Measurements from ENCODE around the gene PITPNC1.
"Not testable (repeated sequence)": the region's sequence is repeated elsewhere in the genome, so short reads cannot be mapped to it uniquely, and the experiment has no call there.

Gene PITPNC1

DNA sequence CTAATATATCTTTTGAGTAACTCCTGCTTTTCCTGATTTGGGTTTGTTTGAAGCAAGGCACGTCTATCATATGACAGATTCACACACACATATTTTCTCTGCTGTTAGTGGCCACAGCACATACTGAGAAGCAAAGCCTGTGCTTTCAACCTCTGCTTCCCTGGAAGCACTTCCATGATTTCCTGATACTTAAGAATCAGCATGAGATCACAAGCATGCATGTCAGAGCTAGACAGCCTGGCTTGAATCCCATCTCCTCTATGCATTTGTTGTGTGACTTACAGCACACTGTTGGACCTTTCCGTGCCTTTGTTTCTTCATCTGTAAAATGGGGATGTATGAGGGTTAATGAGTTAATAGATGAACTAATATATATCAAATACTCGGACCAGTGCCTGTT lies 189.6 kb downstream of the PITPNC1 start:
- FAIRE-seq (no peak), DNase-seq (ENCODE audit: insufficient read length, low spot score) (no peak)

DNA sequence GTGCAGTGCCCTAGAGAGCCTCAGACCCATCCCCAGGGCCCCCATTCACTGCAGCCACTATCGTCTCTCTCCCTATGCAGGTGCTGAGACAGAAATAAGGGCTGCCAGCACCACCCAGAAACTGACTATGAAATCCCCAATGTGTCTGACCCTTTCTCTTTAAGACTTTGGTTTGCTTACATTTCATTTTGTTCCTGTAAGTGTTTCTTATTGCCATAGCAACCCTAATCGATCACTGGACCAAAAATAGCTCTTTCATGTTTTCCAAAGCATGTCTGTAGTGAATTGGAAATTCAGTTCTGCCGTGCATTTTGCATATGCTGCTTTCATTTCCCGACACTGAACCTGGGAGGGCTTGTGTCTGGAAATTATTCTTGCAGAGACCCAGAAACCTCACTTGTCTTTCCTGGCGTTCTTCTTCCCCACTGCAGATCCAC lies 192.0 kb downstream of the PITPNC1 start:
- FAIRE-seq, result peak; percentile 49
- DNase-seq (ENCODE audit: insufficient read length, low spot score), result no peak

DNA sequence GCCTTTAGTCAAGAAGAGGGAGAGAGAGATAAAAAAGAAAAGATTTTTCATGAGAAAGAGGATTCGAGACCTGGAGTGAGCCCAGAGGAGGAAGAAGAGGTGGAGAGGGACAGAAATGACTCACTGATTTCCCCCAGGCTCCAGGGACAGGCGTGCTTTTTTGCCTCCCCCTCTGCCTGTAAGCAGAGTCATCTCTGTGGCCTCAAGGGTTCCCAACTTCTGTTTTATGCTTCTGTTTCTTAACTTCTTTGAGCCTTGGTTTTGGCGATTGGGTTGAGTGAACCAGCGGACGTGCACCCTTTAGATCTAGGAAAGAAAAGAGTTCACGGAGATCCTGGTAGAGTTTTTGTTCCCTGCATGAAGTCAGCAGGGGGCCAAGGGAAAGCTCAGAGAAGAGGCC lies 192.8 kb downstream of the PITPNC1 start:
- no peak for DNase-seq (ENCODE audit: insufficient read length, low spot score)
- FAIRE-seq, result peak; percentile 83

DNA sequence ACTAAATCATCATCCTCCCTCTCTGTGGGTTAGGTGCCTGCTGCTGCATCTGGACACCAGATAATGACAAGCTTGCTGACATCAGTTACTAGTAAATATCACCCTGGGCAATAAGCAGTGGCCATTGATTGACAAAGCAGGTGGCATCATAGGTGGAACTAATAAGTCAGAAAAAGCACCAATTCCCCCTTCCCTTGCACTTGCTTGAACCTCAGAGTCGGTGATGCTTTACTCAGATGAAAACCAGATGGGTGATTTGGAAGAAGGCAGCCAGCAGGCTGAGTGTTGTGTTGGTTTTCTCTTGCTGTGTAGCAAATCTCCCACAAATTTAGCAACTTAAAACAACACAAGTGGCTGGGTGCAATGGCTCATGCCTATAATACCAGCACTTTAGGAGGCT lies 193.7 kb downstream of the PITPNC1 start:
- no peak for DNase-seq (ENCODE audit: insufficient read length, low spot score)
- no peak for FAIRE-seq

DNA sequence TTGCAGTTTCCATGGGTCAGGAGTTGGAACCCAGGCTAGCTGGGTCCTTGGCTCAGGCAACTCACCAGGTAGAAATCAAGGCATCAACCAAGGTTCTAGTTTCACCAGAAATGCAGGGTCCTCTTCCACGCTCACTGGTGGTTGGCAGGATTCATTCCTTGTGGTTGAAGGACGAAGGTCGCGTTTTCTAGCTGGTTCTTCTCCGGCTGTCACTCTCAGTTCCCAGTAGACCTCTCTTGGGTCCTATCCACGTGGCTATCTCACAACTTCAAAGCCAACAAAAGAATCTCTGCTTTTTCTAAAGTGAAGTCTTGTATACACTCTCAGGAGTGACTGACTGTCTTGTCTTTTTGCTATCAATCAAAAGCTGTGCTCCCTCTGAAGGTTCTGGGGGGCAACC lies 194.4 kb downstream of the PITPNC1 start:
- FAIRE-seq (peak; percentile 91), DNase-seq (ENCODE audit: insufficient read length, low spot score) (no peak)

DNA sequence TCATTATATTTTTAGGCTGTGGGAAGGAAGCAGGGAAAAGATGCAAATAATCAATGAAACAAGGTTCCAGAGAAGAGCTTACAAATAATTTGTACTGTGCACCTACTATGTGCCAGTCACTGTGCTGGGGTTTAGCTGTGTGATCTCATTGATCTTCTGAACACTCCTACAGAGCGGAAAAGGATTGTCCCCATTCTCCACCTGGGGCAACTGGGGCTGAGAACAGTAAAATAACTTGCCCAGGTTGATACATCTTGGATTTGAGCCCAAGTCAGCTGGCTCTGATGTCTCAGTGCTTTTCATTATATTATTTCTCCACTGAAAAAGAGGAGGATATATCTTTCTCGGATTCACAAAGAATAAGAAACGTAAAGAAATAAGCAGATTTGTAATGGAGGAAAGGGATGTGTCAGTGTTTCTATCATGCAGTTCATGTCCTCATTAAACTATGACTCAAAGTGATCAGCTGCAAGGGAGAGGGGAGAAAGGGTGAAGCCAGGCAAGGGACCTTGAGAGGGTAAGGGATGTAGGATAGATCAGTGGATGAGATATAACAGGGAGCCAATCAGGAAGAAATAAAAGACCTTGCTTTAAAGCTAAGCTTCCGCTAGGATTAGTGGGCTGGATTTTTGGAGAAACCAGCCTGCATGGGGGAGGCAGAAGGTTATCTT lies 197.0 kb downstream of the PITPNC1 start:
- DNase-seq (ENCODE audit: insufficient read length, low spot score), result no peak
- no peak for FAIRE-seq

DNA sequence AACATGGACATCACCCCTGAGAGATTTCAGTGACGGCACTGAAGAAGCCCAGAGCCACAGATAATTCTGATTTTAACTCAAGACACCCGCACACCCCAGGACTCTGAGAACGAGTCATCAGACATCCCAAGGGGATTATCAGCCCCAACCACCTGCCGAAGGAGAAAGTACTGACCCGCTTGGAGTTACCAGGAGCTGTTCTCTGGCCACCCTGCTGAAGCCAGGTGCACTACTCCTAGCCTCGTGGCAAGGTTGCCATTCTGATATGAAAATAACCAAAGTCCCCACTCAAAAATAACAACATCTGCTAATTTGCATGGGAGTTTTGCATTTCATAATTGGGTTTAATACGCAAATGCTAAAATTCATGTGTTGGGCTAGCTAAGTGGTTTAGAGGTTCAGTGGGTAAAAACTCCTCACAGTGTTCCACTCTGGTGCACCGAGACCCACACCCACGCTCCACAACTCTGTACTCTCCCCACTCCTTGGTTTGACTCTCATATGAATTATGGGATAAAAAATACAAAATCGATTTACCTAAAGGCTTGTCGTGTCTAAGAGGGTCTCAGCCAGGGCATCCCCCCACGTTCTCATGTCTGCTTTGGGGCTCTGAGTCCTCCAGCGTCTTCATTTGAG lies 197.7 kb downstream of the PITPNC1 start:
- peak; percentile 90 for FAIRE-seq
- DNase-seq (ENCODE audit: insufficient read length, low spot score), result no peak

DNA sequence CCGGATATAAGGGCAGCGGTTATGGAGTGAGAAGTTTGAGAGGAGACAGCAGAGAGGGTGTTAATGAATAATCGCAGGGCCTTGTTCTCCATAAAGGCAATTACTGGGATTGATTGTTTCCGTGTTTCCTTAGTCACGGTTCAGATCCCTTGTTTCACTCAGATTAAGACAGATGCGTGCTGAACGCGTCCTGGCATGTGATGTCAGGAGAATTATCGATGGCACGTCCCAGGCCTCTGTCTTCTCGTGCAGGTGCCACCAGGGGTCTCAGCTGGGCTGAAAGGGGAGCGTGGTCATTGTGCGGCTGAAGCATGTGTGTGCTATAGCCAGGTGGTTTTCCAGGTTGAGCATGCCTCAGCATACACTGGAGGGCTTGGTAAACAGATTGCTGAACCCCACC lies 198.2 kb downstream of the PITPNC1 start:
- no peak for FAIRE-seq
- DNase-seq (ENCODE audit: insufficient read length, low spot score), result no peak

DNA sequence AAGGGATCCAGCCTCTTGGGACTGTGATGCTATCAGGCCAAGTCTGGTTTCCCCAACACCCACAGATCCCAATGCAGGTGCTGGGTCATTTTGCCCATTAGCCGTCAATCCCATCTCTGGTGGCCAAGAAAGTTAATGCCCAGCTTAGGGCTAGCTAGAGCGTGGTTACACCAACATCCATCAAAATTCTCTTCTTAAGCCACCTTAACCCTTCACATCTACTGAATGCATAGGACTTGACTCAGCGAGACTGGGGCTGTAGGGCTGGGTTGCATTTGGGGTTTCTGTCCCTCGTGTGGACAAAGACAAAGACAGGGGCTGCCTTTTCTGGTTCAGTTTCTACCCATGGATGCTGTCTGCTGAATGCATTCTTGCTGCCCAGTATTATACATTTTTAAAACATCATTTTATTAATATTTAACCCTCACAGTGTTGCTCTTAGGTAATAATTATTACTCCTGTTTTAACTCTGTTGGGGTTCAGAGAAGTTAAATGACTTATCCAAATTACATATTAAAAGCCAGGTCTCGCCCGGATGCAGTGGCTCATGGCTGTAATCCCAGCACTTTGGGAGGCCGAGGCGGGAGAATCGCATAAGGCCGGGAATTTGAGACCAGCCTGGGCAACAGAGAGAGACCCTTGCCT lies 199.5 kb downstream of the PITPNC1 start:
- DNase-seq (ENCODE audit: insufficient read length, low spot score) (no peak), FAIRE-seq (peak; percentile 47)

DNA sequence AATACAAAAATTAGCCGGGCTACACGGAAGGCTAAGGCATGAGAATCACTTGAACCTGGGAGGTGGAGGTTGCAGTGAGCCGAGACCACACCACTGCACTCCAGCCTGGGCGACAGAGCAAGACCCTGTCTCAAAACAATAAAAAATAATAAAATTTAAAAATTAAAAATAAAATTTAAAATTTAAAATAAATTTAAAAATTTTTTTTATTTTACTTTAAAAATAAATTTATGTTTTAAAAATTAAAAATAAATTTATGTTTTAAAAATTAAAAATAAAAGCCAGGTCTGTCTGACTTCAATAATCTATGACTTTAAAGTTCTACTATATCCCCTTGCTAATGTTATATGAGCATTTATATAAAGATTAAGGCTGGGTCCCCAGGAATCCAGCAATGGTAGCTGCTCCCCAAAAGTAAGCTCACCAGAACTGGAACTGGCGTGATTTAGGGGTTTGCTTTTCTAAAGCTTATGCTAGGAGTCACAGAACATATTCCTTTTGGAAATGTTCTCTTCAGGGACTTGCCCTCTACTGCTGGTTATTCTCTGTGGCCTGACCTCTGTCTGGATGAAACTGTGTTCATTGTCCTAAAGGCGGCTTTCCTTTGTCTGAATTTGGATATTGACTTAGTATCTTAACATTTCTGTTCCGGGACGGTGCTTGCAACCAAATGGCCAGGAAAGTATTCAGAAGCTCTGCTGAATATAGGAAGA lies 200.5 kb downstream of the PITPNC1 start:
- no peak for DNase-seq (ENCODE audit: insufficient read length, low spot score)
- FAIRE-seq, result peak; percentile 80

DNA sequence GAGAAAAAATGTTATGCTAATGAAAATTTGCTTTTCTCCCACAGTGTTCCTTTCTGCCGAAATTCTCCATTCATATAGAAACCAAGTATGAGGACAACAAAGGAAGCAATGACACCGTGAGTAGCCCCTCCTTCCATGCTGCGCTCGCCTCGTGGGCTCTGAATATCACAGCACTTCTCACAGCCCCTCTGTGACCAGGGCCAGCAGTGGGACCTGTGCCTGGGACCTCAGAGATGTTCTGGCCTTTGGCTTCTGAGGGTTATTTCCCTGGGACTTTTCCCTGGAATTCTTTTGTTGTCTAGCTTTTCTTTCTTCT lies 201.0 kb downstream of the PITPNC1 start:
- FAIRE-seq (no peak), DNase-seq (ENCODE audit: insufficient read length, low spot score) (no peak)

DNA sequence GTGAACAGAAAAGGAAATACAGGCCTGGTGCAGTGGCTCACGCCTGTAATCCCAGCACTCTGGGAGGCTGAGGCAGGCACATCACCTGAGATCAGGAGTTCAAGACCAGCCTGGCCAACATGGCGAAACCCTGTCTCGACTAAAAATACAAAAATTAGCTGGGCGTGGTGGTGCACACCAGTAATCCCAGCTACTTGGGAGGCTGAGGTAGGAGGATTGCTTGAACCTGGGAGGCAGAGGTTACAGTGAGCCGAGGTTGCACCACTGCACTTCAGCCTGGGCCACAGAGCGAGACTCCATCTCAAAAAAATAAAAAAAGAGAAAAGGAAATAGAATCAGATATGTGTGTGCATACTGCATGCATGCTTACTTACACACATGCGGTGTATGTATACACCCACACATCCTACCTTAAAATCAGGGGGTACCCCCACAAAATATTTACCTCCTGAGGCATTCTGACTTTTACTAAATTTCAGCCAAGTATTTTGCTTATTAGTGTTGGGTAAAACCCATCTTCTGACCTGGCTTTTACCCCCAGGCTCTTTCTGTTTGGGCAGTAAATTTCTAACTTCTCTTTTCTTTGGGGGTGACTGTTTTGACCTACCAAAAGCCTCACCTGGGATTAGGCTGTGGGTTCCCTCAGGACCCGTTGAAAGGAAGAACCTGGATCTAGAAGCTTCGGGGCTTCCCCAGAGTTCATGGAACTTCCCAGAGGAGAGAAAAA lies 201.8 kb downstream of the PITPNC1 start:
- DNase-seq (ENCODE audit: insufficient read length, low spot score), result not testable (repeated sequence)
- peak; percentile 4 for FAIRE-seq

DNA sequence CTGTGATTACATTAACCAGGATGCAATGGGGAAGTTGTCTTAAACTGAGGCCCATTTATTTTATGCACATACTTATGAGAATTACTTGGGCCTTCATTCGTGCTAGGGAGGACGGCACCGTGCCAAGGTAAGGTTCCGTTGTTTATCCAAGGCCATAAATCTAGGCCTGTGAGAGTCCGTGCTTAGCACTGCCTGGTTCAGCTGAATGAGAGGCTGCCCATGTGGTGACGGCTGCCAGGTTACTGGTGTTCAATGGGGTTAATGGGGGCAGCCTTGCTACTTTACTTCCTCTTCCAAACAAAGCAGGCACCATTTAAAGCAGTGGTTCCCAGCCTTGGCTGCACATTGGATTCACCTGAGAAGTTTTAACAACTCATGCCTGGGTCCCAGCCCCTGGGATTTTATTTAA lies 205.6 kb downstream of the PITPNC1 start:
- FAIRE-seq (no peak), DNase-seq (ENCODE audit: insufficient read length, low spot score) (no peak)

DNA sequence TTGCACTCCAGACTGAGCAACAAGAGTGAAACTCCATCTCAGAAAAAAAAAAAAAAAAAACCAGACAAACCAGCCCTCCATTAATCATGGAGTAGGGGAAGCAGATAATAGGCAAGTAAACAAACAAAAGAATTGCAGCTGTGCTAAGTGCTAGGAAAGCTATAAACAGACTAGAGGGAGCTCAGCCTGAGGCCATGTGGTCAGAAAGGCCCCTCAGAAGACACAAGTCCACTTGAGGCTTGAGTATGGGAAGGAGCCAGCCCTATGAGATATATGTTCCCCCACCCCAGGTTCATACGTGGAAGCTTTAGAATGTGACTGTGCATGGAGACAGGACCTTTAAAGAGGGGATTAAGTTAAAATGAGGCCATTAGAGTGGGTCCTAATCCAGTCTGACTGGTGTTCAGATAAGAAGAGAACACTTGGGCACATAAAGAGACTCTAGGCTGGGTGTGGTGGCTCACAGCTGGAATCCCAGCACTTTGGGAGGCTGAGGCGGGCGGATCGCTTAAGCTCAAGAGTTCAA lies 208.1 kb downstream of the PITPNC1 start:
- DNase-seq (ENCODE audit: insufficient read length, low spot score) (no peak), FAIRE-seq (no peak)

DNA sequence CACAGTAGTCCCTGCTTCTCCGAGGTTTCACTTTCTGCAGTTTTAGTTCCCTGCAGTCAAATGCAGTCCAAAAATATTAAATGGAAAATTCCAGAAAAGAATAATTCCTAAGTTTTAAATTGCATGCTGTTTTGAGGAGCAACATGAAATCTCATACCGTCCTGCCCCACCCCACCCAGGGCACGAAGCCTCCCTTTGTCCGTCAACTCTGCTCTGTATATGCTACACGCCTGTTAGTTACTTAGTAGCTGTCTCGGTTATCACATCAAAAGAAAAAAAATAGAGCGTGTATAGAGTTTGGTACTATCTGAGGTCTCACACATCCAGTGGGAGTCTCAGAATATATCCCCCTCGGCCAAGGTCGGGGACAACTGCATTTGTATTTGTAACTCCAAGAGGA lies 211.2 kb downstream of the PITPNC1 start:
- FAIRE-seq (no peak), DNase-seq (ENCODE audit: insufficient read length, low spot score) (no peak)

DNA sequence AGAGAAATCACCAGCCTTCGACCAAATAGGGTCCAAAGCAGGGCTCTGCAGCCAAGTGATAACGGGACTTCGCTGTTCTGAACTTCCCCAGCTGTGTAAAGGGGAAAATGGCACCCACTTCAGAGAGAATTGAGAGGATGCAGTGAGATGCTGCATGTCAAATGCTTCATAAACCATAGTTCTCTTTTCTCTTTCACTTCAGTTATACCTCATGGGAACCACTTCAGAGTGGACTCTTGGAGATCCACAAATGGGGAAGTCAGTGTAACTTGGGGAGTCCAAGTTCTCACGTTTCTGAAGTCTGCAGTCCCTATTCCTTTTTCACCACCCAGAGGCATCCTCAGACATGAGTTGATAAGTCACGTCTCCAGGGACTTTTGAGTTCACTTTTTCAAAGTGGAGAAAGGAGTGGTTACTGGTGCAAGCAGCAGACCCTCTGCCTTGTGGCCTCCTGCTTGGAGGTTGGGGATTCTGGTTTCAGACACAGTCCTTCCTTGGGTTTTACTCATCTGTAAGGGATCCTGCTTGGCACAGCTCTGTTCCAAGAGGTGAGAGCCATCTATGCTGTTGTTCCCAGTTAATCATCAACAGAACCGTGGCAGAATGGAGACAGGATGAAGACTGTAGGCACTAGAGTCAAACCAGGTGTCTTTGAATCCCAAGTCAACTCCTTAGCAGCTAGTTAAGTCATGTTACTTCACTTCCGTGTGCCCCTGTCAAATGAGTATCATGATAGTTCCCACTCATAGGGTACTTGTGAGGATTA lies 217.2 kb downstream of the PITPNC1 start:
- DNase-seq (ENCODE audit: insufficient read length, low spot score) (no peak), FAIRE-seq (peak; percentile 83)

DNA sequence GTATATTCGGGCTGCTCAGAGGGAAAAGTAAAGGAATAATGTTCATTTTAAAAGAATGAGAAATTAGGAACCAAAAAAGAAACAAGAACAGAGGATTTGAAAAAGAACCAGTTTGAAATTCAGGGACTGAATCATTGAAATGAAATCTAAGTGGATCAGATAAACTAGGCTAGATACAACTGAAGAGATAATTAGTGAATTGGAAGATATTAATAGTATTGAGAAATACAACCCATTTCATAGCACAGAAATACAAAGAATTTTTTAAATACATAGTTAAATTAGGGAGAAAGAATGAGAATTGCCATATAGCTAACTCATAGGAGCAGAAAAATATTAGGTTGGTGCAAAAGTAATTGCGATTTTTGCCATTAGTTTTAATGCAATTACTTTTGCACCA lies 223.3 kb downstream of the PITPNC1 start:
- no peak for FAIRE-seq
- no peak for DNase-seq (ENCODE audit: insufficient read length, low spot score)

DNA sequence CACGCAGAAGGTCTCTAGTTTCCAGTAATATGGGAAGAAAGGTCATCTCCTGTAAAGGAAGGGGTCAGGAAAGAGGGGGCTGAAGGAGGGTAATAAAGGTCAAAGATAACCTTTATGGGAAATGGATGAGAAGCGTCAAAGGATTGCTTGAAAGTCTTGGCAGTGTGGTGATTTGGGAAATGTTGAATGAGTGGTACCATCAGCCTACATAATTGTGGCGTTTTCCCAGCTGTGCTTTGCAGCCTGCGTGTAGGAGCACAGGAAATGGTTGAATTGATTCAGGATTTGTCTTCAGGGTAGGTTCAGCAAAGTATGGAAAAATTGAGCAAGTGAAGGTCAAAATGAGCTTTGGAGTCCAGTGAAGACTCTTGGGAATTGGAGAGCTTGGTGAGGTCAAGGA lies 224.8 kb downstream of the PITPNC1 start:
- no peak for FAIRE-seq
- no peak for DNase-seq (ENCODE audit: insufficient read length, low spot score)

DNA sequence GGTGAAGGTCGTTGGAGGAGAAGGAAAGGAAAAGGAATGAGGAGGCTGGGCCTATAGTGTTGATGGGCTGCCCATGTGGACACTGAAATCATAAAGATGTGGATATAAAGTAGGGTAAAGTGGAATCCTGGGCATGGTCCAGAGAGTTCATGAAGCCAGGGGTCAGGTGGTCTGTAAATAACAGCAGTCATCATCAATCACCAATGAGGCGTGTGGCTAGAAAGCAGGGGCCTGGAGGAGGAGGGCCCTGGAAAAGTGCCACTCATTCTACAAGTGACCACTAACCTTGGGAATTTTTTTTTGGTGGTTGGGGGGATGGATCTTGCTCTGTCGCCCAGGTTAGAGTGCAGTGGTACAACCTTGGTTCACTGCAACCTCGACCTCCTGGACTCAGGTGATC lies 225.4 kb downstream of the PITPNC1 start:
- no peak for DNase-seq (ENCODE audit: insufficient read length, low spot score)
- FAIRE-seq, result no peak

DNA sequence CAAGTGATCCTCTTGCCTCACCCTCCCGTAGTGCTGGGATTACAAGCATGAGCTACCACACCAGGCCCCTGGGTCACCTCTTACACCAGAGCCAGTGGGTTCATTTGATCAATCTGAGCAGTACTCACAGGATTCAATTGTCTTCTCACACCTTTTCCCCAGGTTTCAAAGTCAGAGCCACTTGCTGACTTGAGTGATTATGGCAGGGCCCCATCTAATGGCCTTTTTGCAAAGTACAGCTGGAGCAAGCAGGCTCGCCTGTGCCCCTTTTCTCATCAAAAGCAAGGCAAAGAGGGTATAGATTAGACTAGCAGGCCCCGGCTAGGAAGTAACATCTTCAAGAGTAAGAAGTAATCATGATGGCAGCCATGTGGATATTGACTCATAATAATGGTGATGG lies 225.9 kb downstream of the PITPNC1 start:
- FAIRE-seq (peak; percentile 72), DNase-seq (ENCODE audit: insufficient read length, low spot score) (peak; percentile 56)
